C4-2B (cell line): ENCODE data around the gene SETD6.

Experiments used
- H3K27ac ChIP-seq: fragments of 450-650 bp; 2 replicates; pipeline ENCODE4 v1.5.1; 2017
- ZFX ChIP-seq: fragments of 450-650 bp; IDR thresholded peaks from 2 replicates; pipeline ENCODE4 v1.6.1; 2017
- TF ChIP-seq, protein P1 (sequence below): fragments of 450-650 bp; conservative IDR thresholded peaks from 2 replicates; pipeline ENCODE4 v1.5.1; 2017; ENCODE audit warnings: mild to moderate bottlenecking

Gene SETD6

DNA sequence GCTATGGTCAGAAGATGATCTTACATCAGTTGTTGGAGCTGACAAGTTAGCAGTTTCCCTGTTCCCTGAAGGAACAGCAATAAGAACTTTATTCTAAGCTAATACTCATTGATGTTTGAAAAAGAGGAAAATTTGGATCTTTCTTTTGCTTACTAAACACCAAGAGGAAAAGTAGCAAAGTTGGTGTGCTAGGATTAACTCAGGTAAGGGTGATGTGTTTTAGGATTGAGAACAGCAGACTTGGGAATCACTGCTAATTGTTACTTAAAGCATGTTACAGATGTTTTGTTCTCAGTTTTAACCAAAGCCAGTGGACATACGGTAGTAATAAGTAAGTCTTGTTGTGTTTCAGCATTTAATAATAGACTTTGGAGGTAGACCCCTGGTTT, 3.7 kb downstream of the SETD6 start:
- TF ChIP-seq ZFX: no peak
- TF ChIP-seq, protein P1, sequence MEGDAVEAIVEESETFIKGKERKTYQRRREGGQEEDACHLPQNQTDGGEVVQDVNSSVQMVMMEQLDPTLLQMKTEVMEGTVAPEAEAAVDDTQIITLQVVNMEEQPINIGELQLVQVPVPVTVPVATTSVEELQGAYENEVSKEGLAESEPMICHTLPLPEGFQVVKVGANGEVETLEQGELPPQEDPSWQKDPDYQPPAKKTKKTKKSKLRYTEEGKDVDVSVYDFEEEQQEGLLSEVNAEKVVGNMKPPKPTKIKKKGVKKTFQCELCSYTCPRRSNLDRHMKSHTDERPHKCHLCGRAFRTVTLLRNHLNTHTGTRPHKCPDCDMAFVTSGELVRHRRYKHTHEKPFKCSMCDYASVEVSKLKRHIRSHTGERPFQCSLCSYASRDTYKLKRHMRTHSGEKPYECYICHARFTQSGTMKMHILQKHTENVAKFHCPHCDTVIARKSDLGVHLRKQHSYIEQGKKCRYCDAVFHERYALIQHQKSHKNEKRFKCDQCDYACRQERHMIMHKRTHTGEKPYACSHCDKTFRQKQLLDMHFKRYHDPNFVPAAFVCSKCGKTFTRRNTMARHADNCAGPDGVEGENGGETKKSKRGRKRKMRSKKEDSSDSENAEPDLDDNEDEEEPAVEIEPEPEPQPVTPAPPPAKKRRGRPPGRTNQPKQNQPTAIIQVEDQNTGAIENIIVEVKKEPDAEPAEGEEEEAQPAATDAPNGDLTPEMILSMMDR: no peak
- H3K27ac ChIP-seq: no peak overlapping the region

DNA sequence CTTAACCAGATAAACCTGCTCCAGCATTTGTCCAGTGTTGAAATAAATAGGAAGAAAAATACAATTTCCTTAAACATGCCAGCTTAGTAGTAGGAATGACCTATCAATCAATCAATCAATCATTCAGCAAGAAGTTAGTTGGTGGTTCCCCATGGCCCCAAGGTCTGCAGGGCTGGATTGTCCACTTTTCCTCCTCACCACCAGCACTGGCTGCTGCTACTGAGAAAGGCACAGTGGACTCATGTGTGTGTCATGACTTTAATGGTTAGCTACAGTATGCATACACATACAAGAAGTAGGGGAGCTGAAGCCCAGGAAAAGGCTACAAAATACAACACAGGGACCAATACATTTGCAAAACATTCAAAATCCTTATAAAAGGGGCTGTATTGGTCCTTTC, 4.4 kb downstream of the SETD6 start:
- H3K27ac ChIP-seq: no peak overlapping the region
- TF ChIP-seq, protein P1: no peak
- no peak for TF ChIP-seq ZFX

DNA sequence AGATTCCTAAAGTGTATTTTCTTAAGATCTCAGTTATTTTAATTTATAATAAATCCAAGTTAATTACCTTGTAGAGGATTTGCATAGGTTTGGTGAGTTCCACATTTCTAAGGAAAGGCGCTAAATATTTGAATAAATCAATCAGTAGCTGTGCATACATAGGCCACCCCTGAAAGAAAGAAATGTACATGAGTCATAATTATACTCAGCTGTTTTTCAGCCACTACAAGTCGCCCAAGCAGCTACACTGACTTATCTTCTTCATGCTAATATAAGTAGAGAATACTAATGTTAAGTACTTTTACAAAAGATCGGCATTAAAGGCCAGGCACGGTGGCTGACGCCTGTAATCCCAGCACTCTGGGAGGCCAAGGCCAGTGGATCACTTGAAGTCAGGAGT, 14.9 kb downstream of the SETD6 start:
- H3K27ac ChIP-seq: no peak overlapping the region
- no peak for TF ChIP-seq ZFX
- TF ChIP-seq, protein P1: no peak

DNA sequence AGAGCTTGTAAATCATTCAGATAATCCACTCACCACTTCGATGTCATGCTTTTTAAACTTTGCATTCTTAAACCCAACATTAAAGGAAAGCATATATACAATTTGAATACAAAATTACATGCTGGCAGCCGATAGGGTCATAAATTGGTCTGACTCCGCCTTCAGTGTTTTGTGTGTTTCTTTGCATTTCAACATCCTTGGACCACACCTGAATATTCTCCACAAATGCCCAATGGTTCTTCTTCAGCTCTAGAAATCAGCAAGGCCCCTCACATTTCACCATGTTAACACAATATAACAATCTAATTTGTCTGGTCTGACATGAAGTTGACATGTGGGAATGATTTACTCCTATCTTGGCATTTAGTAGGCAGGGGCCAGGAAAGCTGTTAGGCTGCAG, 17.1 kb downstream of the SETD6 start:
- TF ChIP-seq, protein P1: no peak
- TF ChIP-seq ZFX: no peak
- no peak overlapping the region for H3K27ac ChIP-seq

DNA sequence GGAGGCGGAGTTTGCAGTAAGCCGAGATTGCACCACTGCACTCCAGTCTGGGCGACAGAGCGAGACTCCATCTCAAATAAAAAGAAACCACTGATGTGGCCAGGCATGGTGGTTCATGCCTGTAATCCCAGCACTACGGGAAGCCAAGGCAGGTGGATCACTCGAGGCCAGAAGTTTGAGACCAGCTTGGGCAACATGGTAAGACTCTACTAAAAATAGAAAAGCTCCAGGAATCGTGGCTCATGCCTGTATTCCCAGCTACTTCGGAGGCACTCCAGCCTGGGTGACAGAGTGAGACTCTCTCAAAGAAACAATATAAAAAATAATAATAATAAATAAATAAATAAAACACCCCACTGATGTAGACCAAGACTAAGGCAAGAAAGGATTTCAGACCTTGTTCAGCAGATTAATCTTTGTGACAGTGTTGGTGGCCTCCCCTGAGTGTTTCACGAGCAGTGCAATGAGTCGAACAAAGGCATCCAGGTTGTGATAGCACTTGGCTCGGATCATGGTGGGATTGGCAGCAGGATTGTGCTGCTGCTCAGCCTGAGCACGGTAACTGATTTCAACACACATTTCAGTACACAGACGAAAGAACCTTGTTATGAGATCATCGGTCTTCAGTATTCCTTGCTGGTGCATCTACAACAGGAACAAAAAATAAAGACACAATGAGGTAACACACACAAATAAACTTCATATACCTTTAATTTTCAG, 18.6 kb downstream of the SETD6 start:
- TF ChIP-seq, protein P1: no peak
- TF ChIP-seq ZFX: no peak
- no peak overlapping the region for H3K27ac ChIP-seq

DNA sequence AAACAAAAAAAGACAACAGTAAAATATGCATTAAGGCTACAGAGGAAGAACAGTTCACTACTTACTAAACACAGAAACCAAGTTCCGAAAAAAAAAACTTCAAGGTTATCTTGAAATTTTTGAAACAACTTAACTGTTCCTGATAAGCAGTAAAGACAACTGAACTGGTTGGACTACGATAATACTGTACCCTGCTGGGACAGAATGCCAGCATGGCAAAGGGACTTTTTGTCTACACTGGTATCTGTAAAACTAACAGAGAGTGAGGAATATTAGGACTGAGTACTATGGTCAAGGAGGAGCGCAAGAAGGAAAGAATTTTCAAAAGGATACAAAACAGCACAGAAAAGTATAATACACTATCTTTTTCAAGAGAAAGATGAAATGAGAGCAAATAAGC, 19.8 kb downstream of the SETD6 start:
- no peak overlapping the region for H3K27ac ChIP-seq
- no peak for TF ChIP-seq ZFX
- TF ChIP-seq, protein P1: no peak

DNA sequence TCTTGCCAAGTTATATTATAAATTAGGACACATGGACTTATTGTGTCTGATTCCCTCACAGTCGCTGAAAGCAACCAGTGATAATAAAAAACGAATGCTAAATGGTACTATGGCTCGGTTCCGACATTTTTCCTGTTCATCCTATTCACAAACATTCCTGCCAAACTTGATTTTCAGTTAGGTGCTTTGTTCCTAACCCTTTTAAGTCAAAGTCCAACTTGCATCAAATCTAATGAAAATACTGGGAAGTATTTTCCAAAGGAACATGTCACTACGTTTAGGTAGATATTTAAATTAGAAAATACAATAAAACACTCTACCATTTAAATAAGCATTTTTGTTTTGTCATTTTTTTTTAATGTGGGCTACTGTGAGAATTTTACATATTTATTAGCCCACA, 21.0 kb downstream of the SETD6 start:
- no peak for TF ChIP-seq ZFX
- TF ChIP-seq, protein P1: no peak
- H3K27ac ChIP-seq: no peak overlapping the region
